OCI-LY3 (cell line): ENCODE data around the gene WDR91.

Source experiments
- EZH2phosphoT487 ChIP-seq: fragments of 200-600 bp; shearing (Covaris generic); IDR thresholded peaks from 2 replicates; pipeline ENCODE4 v1.6.1; 2018; ENCODE audit warnings: antibody characterized with exemption, mixed run types, low read depth
- TF ChIP-seq, protein P1 (sequence below): fragments of 200-600, 300-600 bp; sonication (generic); IDR thresholded peaks from 2 replicates; pipeline ENCODE4 v1.5.1; 2014; ENCODE audit warnings: antibody characterized with exemption, low read length, low read depth

DNA sequence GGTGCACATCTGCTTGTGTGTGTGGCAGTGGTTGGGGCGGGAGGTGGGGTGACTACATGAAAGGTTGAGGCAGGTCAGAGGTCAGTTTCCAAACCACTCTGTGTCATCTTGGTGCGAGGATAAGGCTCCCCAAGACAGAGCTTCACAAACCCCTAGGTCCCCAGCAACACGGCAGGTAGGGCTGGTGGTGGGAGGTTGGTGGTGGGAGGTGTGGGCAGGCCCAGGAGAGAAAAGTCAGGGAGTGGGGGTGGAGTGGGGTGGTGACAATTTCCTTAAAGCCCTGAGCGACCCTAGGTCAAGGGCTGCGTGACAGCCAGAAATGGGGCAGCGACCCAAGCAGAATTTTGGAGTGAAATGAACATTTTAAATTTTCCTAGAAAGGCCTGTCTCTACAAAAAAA, 20.8 kb upstream of the WDR91 start:
- TF ChIP-seq, protein P1, sequence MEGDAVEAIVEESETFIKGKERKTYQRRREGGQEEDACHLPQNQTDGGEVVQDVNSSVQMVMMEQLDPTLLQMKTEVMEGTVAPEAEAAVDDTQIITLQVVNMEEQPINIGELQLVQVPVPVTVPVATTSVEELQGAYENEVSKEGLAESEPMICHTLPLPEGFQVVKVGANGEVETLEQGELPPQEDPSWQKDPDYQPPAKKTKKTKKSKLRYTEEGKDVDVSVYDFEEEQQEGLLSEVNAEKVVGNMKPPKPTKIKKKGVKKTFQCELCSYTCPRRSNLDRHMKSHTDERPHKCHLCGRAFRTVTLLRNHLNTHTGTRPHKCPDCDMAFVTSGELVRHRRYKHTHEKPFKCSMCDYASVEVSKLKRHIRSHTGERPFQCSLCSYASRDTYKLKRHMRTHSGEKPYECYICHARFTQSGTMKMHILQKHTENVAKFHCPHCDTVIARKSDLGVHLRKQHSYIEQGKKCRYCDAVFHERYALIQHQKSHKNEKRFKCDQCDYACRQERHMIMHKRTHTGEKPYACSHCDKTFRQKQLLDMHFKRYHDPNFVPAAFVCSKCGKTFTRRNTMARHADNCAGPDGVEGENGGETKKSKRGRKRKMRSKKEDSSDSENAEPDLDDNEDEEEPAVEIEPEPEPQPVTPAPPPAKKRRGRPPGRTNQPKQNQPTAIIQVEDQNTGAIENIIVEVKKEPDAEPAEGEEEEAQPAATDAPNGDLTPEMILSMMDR: no peak
- TF ChIP-seq EZH2phosphoT487: no peak
